ENCODE measurements around the gene TDRKH. TPM values are rescaled to one million over a fixed set of nuclear protein-coding genes. Genes with fewer than 3 reads are reported as not detected.
"Not testable (repeated sequence)": the region's sequence is repeated elsewhere in the genome, so short reads cannot be mapped to it uniquely, and the experiment has no call there.

The TDRKH gene
- total and polyA plus RNA-seq, 2 experiments from 2014 or later = 10.2 to 25.6 TPM

DNA sequence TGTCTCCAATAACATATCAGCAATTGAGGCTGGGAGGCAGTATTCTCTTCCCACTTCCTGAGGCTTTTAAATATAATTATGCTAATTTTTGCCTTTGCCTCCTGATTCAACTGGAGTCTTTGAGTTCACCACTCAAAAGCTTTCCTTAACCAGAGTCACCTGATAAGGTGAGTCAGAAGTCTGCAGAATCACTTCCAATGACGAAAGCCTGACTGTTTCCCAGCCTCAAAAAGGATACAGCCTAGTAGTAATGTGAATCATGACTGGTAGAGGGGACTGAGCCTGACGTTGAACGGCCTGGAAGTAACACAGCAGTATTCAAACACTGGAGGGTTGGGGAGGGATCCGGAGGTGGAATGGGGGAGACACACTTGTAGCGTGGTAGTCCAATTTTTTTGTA lies 16.6 kb downstream of the TDRKH start:
- Histone ChIP-seq H3F3A (replicated peaks; ENCODE audit: low read depth) (no peaks in the 10 kb centered on the region), H3K79me2 (replicated peaks; ENCODE audit: insufficient read depth) (no peaks in the 10 kb centered on the region), H3K9me2 (ENCODE audit: insufficient read depth) (no peaks in the 10 kb centered on the region), H3K27ac (ENCODE audit: low read depth) (no peak overlapping the region), H3K4me3 (no peak overlapping the region), H3K4me2 (no peak overlapping the region), H4K20me1 (replicated peaks; ENCODE audit: insufficient read depth) (no peaks in the 10 kb centered on the region), H3K4me1 (ENCODE audit: insufficient read depth) (no peaks in the 10 kb centered on the region), H2AFZ (no peak overlapping the region), H3K36me3 (ENCODE audit: insufficient read depth) (peaks cover 11% of the 10 kb centered on the region; the same call in 1 of the 2 replicates), H3K27me3 (ENCODE audit: insufficient read depth) (no peaks in the 10 kb centered on the region)
- Mint-ChIP-seq H3K4me1 (no peaks in the 10 kb centered on the region), H3K9me3 (peaks cover 9% of the 10 kb centered on the region; the same call in 2 of the 3 replicates), H3K27ac (no peak overlapping the region), H3K27me3 (ENCODE audit: insufficient read depth, low read depth, poor library complexity) (no peaks in the 10 kb centered on the region), H3K36me3 (ENCODE audit: low read depth) (peaks cover 21% of the 10 kb centered on the region), H3K4me3 (no peak overlapping the region)
- DNase-seq (ENCODE audit: low spot score) = no peak
- TF ChIP-seq NANOG (IDR thresholded peaks at IDR 0.05; ENCODE audit: borderline replicate concordance) (no peak), JUNB (IDR thresholded peaks at IDR 0.05; ENCODE audit: unreplicated experiment) (no peak), EZH2phosphoT487 (IDR thresholded peaks at IDR 0.05; ENCODE audit: unreplicated experiment) (no peak), POLR2AphosphoS5 (IDR thresholded peaks at IDR 0.05; ENCODE audit: low read depth) (no peak), REST (IDR thresholded peaks at IDR 0.05; ENCODE audit: unreplicated experiment) (no peak)
- TF ChIP-seq, protein P1, sequence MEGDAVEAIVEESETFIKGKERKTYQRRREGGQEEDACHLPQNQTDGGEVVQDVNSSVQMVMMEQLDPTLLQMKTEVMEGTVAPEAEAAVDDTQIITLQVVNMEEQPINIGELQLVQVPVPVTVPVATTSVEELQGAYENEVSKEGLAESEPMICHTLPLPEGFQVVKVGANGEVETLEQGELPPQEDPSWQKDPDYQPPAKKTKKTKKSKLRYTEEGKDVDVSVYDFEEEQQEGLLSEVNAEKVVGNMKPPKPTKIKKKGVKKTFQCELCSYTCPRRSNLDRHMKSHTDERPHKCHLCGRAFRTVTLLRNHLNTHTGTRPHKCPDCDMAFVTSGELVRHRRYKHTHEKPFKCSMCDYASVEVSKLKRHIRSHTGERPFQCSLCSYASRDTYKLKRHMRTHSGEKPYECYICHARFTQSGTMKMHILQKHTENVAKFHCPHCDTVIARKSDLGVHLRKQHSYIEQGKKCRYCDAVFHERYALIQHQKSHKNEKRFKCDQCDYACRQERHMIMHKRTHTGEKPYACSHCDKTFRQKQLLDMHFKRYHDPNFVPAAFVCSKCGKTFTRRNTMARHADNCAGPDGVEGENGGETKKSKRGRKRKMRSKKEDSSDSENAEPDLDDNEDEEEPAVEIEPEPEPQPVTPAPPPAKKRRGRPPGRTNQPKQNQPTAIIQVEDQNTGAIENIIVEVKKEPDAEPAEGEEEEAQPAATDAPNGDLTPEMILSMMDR (conservative IDR thresholded peaks at IDR 0.05; ENCODE audit: low read depth in 2 of 2) = no peak
- TF ChIP-seq, protein P2, sequence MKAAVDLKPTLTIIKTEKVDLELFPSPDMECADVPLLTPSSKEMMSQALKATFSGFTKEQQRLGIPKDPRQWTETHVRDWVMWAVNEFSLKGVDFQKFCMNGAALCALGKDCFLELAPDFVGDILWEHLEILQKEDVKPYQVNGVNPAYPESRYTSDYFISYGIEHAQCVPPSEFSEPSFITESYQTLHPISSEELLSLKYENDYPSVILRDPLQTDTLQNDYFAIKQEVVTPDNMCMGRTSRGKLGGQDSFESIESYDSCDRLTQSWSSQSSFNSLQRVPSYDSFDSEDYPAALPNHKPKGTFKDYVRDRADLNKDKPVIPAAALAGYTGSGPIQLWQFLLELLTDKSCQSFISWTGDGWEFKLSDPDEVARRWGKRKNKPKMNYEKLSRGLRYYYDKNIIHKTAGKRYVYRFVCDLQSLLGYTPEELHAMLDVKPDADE (IDR thresholded peaks at IDR 0.05) = no peak
- no peak for ATAC-seq

GRCh38 chr1:151769270-151769669 lies 21.0 kb downstream of the TDRKH start:
- not testable (repeated sequence) for H3K27ac Mint-ChIP-seq; H3K27me3 ChIP-seq (ENCODE audit: insufficient read depth); H4K20me1 ChIP-seq (replicated peaks; ENCODE audit: insufficient read depth); H3K36me3 ChIP-seq (ENCODE audit: insufficient read depth); H3K27me3 Mint-ChIP-seq (ENCODE audit: insufficient read depth, low read depth, poor library complexity); H3K4me1 Mint-ChIP-seq; DNase-seq (ENCODE audit: low spot score); H3K36me3 Mint-ChIP-seq (ENCODE audit: low read depth); H3K4me3 Mint-ChIP-seq; H3K79me2 ChIP-seq (replicated peaks; ENCODE audit: insufficient read depth); H3K4me2 ChIP-seq; H2AFZ ChIP-seq; H3K4me1 ChIP-seq (ENCODE audit: insufficient read depth); ATAC-seq; H3K9me3 Mint-ChIP-seq; H3K27ac ChIP-seq (ENCODE audit: low read depth); H3K9me2 ChIP-seq (ENCODE audit: insufficient read depth); H3K4me3 ChIP-seq; H3F3A ChIP-seq (replicated peaks; ENCODE audit: low read depth)

DNA sequence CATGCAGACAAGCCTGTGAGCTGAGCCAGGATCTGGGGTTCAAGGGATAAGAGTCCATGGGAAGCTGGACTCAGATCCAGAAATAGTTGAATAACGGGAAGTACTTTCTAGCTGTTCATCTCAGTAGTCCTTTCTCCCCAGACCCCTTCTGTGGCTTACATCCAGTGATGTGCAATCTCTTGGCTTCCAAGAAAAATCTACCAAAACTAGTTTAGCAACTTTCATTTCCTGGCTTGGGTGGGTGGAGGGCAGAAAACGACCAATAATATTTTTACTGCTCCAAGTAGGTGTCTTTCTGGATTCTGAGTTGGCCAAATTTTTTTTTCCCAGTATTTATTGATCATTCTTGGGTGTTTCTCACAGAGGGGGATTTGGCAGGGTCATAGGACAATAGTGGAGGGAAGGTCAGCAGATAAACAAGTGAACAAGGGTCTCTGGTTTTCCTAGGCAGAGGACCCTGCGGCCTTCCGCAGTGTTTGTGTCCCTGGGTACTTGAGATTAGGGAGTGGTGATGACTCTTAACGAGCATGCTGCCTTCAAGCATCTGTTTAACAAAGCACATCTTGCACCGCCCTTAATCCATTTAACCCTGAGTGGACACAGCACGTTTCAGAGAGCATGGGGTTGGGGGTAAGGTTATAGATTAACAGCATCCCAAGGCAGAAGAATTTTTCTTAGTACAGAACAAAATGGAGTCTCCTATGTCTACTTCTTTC lies 21.8 kb downstream of the TDRKH start:
- H3K4me3 Mint-ChIP-seq; H3K9me2 ChIP-seq (ENCODE audit: insufficient read depth); H3F3A ChIP-seq (replicated peaks; ENCODE audit: low read depth); DNase-seq (ENCODE audit: low spot score); H3K4me2 ChIP-seq; ATAC-seq; H3K27me3 Mint-ChIP-seq (ENCODE audit: insufficient read depth, low read depth, poor library complexity); H3K27me3 ChIP-seq (ENCODE audit: insufficient read depth); H3K27ac Mint-ChIP-seq; H3K36me3 Mint-ChIP-seq (ENCODE audit: low read depth); H3K4me1 ChIP-seq (ENCODE audit: insufficient read depth); H3K4me3 ChIP-seq; H3K9me3 Mint-ChIP-seq; H3K36me3 ChIP-seq (ENCODE audit: insufficient read depth); H3K79me2 ChIP-seq (replicated peaks; ENCODE audit: insufficient read depth); H2AFZ ChIP-seq; H3K27ac ChIP-seq (ENCODE audit: low read depth); H3K4me1 Mint-ChIP-seq; H4K20me1 ChIP-seq (replicated peaks; ENCODE audit: insufficient read depth): not testable (repeated sequence)

Data from GM23338 (cell line).